DMS153 treated with DMSO at 0.1 percent for 48 hours (cell line): Measurements from ENCODE around the gene PAK1IP1.
"Not testable (repeated sequence)": the region's sequence is repeated elsewhere in the genome, so short reads cannot be mapped to it uniquely, and the experiment has no call there.

ENCODE experiments used
- DNase-seq: peaks from one replicate; lab custom pipeline; 2025; ENCODE audit not compliant: unreplicated experiment; lab: John Stamatoyannopoulos, UW

PAK1IP1 gene

GRCh38 chr6:10740061-10740460 lies 45.3 kb downstream of the PAK1IP1 start:
- DNase-seq: no peak

- DNase-seq: not testable (repeated sequence)
These were observed 46.9 kb downstream of the PAK1IP1 start for GRCh38 chr6:10741643-10742042.

DNA sequence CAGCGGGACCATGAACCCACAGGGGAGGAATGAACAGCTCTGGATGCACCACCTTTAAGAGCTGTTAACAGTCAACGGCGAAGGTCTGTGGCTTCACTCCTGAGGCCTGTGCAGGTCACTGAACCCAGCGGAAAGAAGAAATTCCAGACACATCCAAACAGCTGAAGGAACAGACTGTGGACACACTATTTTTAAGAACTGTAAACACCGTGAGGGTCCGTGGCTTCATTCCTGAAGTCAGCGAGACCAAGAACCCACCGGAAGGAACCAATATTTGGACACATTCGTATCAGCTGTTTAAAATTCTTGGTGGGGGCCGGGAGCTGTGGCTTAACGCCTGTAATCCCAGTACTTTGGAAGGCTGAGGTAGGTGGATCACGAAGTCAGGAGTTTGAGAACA lies 47.5 kb downstream of the PAK1IP1 start:
- DNase-seq: no peak

- DNase-seq: no peak
These were observed 48.7 kb downstream of the PAK1IP1 start for GRCh38 chr6:10743515-10743914.

- no peak for DNase-seq
These were observed 50.3 kb downstream of the PAK1IP1 start for GRCh38 chr6:10745116-10745515.

DNA sequence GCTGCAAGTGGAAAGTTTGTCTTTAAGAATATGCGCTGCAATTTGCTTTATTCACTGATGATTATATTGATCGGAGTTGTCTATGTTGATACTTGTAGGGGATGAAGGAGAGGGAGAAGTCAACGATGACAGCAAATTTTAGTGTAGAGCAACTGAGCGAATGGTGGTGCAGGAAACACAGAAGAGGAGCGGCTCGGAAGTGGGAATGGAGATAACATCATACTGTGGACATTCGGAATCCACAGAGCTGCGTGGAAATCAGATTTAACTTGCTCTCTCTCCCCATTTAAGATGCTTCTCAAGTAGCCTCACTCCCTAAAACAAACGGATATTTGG lies 52.1 kb downstream of the PAK1IP1 start:
- no peak for DNase-seq

GRCh38 chr6:10747251-10747972 lies 52.6 kb downstream of the PAK1IP1 start, which contains the start of gene TMEM14B:
TMEM14B (plus strand) TSS chr6:10747805; CDS start chr6:10749246, 1,441 bp downstream.
- peak; percentile 66 for DNase-seq

DNA sequence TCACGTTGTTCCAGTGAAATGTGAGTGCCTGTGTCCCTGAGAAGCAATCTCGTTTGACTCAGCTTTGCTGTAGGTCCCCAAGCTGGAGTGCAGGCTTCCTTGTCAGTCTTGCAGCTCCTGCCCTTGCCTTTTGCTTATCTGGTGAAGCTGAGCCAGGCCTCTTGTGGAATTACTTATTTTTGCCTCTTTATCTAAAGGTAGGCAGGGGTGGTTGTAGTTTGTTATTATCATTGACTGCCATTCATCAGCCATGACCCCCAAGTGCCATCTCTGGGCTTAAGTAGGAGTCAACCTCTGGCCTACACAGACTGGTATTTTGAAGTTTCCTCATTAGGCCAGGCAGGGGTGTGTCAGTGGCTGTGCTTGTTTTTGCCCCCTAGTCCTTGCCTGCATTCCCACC lies 55.0 kb downstream of the PAK1IP1 start:
- DNase-seq: no peak

GRCh38 chr6:10750568-10750967 lies 55.8 kb downstream of the PAK1IP1 start:
- DNase-seq: not testable (repeated sequence)

DNA sequence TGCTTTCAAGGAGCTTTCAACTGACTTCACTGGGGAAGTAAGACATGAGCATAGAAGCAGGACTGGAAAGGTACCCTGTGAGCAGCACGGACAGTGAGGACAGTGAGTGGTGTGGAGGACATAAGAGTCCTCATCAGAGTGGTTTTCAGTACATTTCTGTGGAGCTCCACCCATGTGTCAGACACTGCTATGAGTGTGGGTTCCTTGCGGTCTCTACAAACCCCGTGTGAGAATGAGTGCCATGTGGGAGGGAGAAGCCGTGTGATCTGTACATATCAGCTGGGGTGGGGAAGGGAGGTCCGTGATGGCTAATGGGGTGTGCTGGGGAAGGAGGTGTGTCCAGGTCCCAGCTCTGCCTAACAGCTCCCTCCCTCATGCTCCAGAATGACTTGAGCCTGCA lies 57.0 kb downstream of the PAK1IP1 start:
- not testable (repeated sequence) for DNase-seq

- DNase-seq: no peak
These were observed 61.3 kb downstream of the PAK1IP1 start for GRCh38 chr6:10756085-10756484.
